ENCODE measurements around the gene ZNF256. TPM values are rescaled to one million over a fixed set of nuclear protein-coding genes. Genes with fewer than 3 reads are reported as not detected.

The ZNF256 gene
- total and polyA plus RNA-seq, 9 donors, result 2.8 to 13.1 (median 8.1) TPM

GRCh38 chr19:57949296-57949695 is 1.8 kb upstream of the ZNF256 start:
- intact Hi-C loops (cut with DNase I), result no loop called here
- peak in 3 of 5 donors; percentile 9 to 24 (median 23) for DNase-seq
- Histone ChIP-seq H3K9me3 (peaks cover 0 to 16% of the 10 kb centered on the region in 2 donors), H3K4me3 (no peak overlapping the region), H3K4me1 (ENCODE audit: insufficient read depth) (peaks cover 4% of the 10 kb centered on the region), H3K27me3 (no peaks in the 10 kb centered on the region), H3K27ac (no peak overlapping the region), H3K36me3 (no peaks in the 10 kb centered on the region)
- 92 to 96% (median 94%) methylated on average over 24 of the region's 24 CpGs for WGBS, 3 donors
- no peak for TF ChIP-seq EP300 (IDR thresholded peaks at IDR 0.05)
- TF ChIP-seq POLR2A (IDR thresholded peaks at IDR 0.05), result no peak
- no peak for TF ChIP-seq CTCF (IDR thresholded peaks at IDR 0.05)

GRCh38 chr19:57947088-57947418 is 453 bp downstream of the ZNF256 start:
- no peak for TF ChIP-seq CTCF (IDR thresholded peaks at IDR 0.05)
- no peak for TF ChIP-seq EP300 (IDR thresholded peaks at IDR 0.05)
- no peak for TF ChIP-seq POLR2A (IDR thresholded peaks at IDR 0.05)
- Histone ChIP-seq H3K4me1 (ENCODE audit: insufficient read depth) (peaks cover 4% of the 10 kb centered on the region), H3K4me3 (peak overlapping the region; percentile 91), H3K27me3 (no peaks in the 10 kb centered on the region), H3K36me3 (no peaks in the 10 kb centered on the region), H3K27ac (peak overlapping the region; percentile 56 to 71), H3K9me3 (peaks cover 0 to 39% of the 10 kb centered on the region in 2 donors)
- peak in 1 of 5 donors; percentile 23 for DNase-seq
- intact Hi-C loops (cut with DNase I), result no loop called here
- WGBS, 3 donors, result 1% methylated on average over 14 to 18 of the region's 18 CpGs

GRCh38 chr19:57946316-57946715 is 1.2 kb downstream of the ZNF256 start:
- TF ChIP-seq POLR2A (IDR thresholded peaks at IDR 0.05) (no peak), CTCF (IDR thresholded peaks at IDR 0.05) (no peak)
- 65 to 87% (median 70%) methylated on average over 2 of the region's 2 CpGs for WGBS, 3 donors
- peaks cover 4% of the 10 kb centered on the region for H3K4me1 ChIP-seq (ENCODE audit: insufficient read depth)
- intact Hi-C loops (cut with DNase I), result no loop called here
- peaks cover 0 to 46% of the 10 kb centered on the region in 2 donors for H3K9me3 ChIP-seq
- H3K36me3 ChIP-seq, result no peaks in the 10 kb centered on the region
- DNase-seq, result no peak
- H3K27me3 ChIP-seq, result no peaks in the 10 kb centered on the region
- no peak overlapping the region for H3K4me3 ChIP-seq
- H3K27ac ChIP-seq, result no peak overlapping the region

- Histone ChIP-seq H3K27ac (no peak overlapping the region), H3K9me3 (peaks cover 5 to 63% of the 10 kb centered on the region in 2 donors), H3K4me3 (no peak overlapping the region), H3K27me3 (no peaks in the 10 kb centered on the region), H3K36me3 (no peaks in the 10 kb centered on the region), H3K4me1 (ENCODE audit: insufficient read depth) (peaks cover 2% of the 10 kb centered on the region)
- intact Hi-C loops (cut with DNase I), result no loop called here
- WGBS, 3 donors, result 98 to 100% (median 98%) methylated on average over 3 of the region's 3 CpGs
- DNase-seq, result no peak
- TF ChIP-seq POLR2A (IDR thresholded peaks at IDR 0.05) (no peak), CTCF (IDR thresholded peaks at IDR 0.05) (no peak), EP300 (IDR thresholded peaks at IDR 0.05) (no peak)
Observed at GRCh38 chr19:57941593-57941992, 5.9 kb downstream of the ZNF256 start.
